GM19025 (cell line): ENCODE data around the gene GRIA1.
"Not testable (repeated sequence)": the region's sequence is repeated elsewhere in the genome, so short reads cannot be mapped to it uniquely, and the experiment has no call there.

Source experiments
- ATAC-seq: cut with Tn5 transposase; IDR thresholded peaks from one replicate; pipeline ENCODE4 v1.9.1; 2021; ENCODE audit warnings: mild to moderate bottlenecking, low read depth, moderate library complexity; ENCODE audit not compliant: unreplicated experiment

GRIA1 gene

DNA sequence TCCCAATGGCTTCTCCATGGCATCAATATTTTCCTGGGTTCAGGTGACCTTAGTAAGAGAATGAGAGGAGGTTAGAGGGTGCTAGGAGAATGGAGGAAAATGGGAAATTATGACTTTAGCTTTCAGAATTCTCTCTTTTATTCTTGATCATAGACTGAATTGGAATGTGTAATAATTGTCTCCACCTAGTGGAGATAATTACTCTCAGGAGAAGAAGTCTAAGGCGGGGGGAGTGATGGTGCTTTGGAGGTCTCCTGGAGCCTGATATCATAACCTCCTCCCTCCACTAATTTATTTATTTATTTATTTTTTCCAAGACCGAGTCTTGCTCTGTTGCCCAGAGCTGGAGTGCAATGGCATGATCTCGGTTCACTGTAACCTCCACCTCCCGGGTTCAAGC is 221.3 kb downstream of the GRIA1 start:
- ATAC-seq: no peak

DNA sequence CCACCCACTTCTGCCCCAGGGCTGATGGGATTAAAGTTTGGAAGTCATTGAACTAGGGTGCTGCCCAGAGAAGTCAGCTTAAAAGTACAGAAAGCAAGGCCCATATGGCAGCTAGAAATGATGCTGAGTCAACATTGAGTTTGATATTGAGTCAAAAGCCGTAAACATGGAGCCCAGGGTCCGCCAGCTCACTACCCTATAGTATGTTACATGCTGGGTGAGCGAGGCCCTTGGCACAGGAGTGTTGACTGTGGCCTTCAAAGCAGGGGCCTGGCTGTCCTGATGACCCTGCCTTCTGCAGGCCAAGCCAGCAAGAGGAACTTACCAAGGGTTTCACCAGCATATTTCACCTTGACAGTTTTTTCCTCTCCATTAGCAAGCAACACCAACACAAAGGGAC is 222.5 kb downstream of the GRIA1 start:
- no peak for ATAC-seq

DNA sequence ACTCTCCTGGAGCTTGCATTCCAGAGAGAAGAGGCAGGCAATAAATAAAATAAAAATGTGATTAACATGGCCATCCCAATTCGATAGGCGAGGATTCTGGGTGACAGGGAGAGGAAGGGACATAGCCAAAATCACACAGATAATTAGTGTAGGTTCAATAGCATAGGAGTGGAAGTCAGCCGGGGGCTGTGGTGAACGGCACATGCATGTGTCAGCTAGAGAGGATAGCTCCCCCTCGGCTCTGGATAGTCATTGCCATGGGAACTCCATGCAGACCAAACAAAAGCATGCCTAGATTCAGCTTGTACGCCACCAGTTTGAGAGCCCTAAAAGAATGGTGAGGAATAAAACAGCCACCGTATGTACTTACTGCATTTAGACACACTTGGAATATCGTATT is 223.5 kb downstream of the GRIA1 start:
- ATAC-seq: no peak

DNA sequence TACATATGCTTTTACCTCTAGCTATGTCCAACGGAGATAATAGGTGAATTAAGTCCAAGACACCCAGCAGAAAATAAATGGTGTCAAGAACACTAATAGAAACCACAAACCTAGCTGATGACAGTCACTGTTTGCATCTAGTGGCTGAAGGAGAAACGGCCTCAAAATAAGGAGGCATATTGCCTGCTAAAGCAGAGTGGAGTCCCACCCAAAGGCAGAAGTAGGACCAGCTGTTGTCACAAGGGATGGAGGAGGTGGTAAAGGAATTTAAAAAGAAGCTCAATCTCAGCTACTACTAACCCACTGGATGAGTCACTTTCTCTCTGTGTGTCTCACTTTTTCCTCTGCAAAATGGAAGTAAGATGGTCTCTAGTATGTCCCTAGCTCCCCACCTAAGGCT is 224.3 kb downstream of the GRIA1 start:
- no peak for ATAC-seq

DNA sequence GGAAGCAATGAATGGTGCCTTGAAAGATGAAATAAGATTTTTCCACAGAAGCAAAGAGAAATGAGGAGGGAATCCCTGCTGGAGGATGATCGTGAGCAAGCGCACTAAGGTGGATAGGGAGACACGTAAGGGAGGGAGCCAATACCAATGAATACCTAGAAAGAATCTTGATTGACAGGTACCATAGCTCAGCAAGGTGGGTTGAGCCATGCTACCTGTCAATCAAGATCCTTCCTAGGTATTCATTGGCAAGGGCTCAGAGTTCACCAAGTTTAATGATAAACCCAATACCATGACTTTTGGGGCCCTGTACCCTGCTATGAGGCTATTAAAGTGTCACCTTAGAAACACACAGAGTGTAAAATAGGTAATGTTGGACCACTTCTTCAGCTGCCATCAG is 226.8 kb downstream of the GRIA1 start:
- no peak for ATAC-seq

DNA sequence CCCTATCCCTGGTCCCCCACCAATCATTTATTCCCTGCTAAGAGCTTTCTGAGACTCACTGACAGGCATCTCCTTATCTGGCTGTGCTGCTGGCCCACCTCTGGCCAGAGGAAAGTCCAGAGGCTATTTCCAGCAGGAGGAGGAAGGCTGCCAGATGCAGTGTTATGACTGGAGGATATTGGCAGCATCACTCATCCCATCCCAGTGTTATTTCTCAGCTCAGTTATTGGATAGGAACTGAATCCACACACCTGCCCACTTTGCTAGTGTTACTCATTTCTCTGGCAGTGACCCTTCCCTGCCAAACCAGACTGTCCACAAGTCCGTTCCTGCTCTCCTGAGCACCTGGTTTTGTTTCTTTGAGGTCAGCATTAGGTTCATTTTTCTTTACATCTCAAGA is 228.2 kb downstream of the GRIA1 start:
- ATAC-seq: no peak

DNA sequence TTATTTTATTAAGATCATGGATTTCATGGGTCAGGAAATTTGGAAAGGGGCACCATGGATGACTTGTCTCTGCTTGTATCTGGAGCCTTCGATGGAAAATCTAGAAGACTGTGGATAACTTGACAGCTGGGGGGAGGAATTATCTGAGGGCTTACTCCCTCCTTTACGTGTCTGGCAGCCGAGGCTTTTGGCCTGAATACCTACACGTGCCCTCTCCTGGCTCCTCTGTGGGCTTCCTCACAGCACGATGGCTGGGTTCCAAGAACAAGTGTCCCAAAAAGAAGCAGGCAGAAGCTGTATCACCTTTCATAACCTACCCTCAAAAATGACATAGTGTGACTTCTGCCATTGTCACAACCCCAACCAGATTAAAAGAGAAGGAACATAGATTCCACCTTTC is 228.9 kb downstream of the GRIA1 start:
- ATAC-seq: no peak

DNA sequence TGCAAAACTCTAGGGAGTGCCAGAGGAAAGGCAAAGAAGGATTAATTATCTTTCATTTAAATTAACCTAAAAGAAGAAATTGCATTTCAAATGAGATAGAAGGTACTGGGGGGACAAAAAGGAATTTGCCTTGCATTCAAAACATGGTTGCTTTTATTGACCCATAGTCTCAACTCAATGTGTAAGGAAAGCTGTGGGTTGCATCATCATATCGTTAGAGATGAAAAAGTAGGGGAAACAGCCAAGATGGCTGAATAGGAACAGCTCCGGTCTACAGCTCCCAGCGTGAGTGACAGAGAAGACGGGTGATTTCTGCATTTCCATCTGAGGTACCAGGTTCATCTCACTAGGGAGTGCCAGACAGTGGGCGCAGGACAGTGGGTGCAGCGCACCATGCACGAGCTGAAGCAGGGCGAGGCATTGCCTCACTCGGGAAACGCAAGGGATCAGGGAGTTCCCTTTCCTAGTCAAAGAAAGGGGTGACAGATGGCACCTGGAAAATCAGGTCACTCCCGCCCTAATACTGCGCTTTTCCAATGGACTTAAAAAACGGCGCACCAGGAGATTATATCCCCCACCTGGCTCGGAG is 232.6 kb downstream of the GRIA1 start:
- ATAC-seq: not testable (repeated sequence)

DNA sequence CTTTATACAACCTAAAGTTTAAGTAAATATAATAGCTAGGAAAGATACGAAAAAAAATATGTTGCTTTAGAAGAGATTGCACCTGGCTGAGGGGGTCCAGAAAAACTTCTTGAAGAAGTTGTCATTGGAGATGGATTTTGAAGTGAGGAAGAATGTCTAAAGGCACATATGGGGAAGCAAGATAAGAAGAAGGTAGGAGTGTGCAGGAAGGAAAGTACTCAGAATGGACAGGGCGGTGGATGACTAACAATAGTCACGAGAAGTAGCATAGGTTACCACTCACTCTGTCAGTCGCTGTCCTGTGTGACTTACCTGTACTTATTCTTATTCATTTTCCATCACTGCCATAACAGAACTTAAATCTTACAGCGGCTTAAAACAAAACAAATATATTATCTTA is 251.6 kb downstream of the GRIA1 start:
- no peak for ATAC-seq

DNA sequence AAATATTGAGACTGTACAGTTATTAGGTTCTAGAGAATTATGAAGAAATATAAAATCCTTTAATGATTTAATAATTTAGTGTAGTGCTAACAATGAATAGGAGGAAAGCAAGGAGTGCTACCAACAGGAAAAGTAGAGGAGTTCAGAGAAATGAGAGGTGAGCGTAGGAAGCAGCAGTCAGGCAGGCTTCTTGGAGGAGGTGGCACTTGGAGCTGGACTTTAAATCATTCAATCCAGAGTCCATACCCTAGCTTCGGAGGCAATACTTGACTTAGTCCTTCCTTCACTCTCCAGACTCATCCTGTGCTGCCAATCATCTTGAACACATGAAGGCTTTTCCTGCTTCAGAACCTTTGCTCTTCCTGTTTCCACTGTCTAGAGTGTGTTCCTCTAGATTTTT is 254.3 kb downstream of the GRIA1 start:
- ATAC-seq: no peak

DNA sequence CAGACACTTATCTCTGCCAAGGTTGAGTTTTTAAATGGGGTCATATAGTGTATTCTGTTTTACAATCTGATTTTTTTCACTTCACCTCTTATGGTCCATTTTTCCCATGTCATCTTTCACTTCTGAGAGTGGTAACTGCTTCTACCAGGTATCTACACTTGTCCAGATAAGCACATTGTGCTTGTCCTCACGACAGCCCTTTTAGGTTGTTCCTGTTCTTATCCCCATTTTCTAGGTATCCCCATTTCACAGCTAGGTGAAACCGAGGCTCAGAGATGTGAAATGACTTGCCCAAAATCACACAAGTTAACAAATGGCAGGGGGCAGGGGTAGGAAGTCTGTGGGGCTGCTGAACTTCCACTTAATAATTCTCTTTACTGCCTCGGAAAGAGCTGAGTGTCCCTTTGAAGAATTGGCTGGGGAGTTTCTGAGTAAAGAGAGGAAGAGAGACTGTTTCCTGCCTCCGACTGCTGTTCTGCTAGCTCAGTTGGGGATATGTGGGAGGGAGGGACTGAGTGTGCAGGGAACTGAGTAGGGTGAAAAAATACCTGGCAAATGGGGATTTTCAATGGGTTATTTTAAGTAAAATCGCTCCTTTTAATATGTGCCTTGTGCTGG is 255.4 kb downstream of the GRIA1 start:
- ATAC-seq: no peak

DNA sequence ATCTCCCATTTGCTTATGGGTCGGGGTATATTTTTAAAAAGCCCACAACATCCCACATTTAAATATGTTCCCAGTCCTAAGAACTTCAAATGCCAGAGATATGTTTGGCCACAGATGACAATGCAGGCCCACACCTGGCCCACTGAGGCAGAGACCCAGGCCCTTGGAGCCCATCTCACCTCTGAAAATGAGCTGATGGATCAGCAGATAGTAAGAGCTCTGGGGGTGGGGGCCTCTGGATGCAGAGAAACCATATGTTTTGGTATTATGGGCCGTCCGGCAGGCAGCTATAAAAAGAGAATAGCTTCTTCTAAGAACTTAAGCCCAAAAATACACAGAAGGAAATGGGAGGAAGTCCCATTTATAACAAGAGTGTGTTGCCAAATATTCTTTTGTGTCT is 256.0 kb downstream of the GRIA1 start:
- ATAC-seq: no peak

DNA sequence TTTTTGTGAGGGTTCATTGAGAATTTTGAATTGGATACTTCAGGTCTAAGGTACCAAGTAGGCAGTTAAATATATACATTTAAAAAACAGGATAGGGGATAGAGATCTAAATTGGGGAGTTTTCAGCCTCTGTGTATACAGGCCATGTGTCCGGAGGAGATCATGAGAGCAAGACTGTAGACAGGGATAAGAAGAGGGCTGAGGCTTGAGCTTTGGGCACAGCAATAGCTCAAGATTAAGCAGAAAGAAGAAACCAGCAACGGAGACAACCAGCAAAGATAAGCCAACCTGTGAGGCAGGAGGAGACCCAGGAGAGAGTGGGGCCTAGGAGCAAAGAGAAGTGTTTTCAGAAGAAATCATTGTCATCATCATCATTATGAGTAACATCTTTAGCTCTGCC is 258.4 kb downstream of the GRIA1 start:
- ATAC-seq: no peak

DNA sequence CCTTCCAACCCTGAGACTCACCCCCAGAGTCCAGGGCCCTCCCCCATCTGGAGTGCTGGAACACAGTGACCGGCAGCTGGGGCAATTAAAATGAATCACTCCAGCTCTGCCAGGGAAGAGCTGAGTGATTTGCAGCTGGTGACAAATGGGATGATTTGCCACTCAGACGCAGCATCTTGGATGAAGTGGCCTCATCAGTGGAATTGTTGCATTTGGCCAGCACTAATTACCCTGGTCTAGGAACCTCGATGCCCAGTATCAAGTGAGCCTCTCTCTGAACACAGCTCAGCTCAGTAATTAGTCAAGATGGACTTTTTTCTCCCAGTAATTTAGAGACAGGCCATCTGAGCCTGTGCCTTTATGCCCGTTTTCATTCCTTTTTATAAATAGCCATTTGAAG is 259.5 kb downstream of the GRIA1 start:
- no peak for ATAC-seq

DNA sequence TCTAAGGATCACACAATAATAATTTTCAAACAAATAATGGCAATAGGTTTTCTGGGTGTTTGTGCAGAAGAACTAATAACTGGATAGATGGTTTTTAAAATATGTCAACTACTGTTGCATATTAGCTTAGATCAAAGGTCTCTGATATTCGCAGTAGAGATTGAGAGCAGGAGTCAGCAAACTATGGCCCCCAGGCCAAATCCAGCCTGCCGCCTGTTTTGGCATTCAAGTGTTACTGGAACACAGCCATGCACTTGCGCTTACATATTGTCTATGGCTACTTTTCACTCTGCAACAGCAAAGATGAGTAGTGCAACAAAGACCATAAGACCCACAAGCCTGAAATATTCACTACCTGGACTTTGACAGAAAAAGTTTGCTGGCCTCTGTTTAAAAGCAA is 260.8 kb downstream of the GRIA1 start:
- ATAC-seq: no peak

DNA sequence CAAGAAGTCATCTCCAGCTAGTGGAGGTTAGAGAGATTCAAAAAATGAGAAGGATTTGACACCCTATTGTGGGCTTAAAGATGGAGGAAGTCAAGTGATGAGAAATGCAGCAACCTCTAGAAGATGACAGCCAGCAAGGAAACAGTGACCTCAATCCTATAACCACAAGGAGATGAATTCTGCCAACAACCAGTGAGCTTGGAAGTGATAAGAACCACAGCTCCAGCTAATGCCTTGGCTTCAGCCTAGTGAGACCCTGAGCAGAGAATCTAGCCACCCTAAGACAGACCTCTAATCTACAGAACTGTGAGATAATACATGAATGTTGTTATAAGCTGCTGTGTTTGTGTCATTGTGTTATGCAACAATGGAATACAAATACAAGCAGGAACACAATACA is 262.4 kb downstream of the GRIA1 start:
- no peak for ATAC-seq

DNA sequence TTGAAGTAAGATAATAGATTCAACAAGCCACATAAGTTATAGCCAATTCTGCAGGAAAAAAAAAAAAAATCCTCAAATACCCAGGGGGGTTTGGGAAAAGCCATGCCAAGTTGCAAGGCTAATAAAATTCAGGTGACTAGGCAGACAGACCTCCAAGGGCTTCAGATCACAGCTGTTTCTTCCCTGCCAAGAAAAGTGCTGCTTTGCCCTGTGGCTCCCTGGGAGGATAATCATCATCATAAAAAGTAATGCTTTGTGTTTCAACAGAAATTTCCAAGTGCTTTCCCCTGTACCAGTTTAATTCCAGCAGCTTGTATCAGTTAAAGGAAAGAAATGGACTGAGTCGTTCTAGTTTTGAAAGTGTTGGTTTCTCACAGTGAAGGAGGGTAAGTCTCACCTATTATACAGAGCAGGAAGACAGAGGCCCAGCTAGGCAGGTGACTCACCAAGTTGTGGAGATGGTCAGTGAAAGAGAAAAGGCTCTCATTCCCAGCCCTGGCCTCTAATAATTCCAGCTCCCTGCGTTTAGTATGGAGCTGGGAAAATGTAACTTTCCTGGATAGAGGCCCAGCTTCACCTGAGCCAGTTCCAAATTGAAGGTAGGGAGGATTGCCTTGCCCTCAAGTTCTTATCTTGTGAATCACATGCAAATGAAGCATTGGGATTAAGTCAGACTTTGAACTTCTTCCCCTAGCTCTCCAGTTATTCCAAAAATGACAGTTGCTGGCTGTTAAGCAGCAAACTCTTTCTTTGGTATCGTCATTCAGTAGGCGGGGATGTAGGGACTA is 263.4 kb downstream of the GRIA1 start:
- ATAC-seq: no peak

DNA sequence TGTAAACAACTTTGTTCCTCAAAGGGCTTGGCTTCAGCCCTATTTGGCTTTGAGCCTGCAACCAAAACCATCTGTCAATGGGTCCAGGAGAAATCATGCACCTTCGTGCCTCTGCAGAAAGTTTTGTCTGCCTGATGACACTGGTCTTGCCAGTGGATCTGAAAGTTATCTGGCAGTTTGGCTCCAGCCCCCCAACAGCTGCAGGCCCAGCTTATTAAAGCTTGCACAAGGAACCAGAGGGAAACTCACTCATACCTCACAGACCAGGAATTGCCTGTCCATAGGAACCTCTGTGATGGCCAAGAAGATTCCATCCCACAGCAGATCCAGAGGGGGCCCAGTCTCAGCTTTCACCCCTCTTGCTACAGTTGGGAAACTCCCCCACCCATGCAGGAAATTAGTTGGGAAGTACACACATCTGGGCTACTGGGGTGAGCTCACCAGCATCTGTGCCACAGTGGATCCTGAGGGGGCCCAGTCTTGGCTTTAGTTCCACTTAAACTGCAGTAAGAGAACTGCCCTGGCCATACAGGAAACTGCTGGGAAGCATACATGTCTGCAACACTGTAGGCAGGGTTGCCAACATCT is 265.5 kb downstream of the GRIA1 start:
- ATAC-seq: no peak

DNA sequence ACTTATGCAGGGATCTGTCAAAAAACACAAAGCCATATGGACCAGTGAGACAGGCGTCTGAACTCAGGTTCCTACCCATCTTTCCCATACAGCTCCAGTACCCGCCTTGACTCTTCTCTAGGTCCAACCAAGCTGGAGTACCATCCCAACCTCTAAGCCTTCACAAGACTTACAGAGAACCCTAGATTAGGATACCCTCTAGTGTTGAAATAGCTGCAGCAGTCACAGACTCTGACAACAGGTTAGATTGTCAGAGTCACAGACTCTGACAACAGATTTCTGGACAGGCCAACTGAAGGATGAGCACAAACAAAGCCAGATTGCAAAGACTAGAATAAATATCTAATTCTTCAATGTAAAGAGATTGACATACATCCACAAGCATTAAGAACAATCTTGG is 266.1 kb downstream of the GRIA1 start:
- ATAC-seq: no peak

DNA sequence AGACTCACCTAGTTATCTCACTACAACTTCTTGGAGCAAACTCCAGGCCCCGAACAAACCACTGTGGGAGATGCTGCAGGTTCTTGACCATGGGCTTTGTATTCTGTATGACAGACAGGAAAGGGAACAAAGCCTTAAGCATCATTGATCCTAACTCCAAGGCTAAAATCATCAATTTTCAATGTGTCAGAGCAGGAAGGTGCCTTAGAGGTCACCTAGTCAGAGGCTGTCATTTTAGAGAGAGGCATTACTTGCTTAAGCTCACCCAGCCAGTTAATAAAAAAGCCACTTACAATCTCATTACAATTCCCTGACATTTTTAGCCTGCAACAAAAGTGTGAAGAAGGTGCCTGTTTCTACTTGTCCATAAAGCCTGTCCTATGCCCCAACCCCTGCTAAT is 275.5 kb downstream of the GRIA1 start:
- no peak for ATAC-seq
